IMR-90 (cell line): Measurements from ENCODE around the gene DEK. TPM values are rescaled to one million over a fixed set of nuclear protein-coding genes. Genes with fewer than 3 reads are reported as not detected.
A peak's percentile ranks its signal among the peaks of the same experiment; 100 is the strongest.

Source experiments
- ATAC-seq: fragments of 200-7000 bp; cut with Tn5 transposase; 2 replicates; pipeline ENCODE4 v1.9.1; 2020; ENCODE audit warnings: low read depth, mild to moderate bottlenecking, moderate library complexity
- BruUV-seq: library from RNA; stranded (reverse); fragments of 400-500 nt; replicated peaks from 2 replicates; lab custom pipeline; 2021; lab: Mats Ljungman, UMichigan
- CTCF ChIA-PET: fragments of 300-600 bp; formaldehyde crosslinking; extraction: SDS; loops from one replicate; lab custom pipeline; 2021; ENCODE audit warnings: antibody characterized with exemption; lab: Yijun Ruan, JAX
- POLR2A ChIA-PET: fragments of 300-600 bp; sonication (Branson Sonifier 250); formaldehyde crosslinking; loops from one replicate; lab custom pipeline; 2022; ENCODE audit warnings: antibody characterized with exemption; ENCODE audit not compliant: unreplicated experiment; lab: Charles Lee
- DNase-seq: peaks from one replicate; pipeline ENCODE4 v3.0.0; 2013
- H2AFZ ChIP-seq: replicated peaks from 2 replicates; pipeline ENCODE3; 2013; ENCODE audit warnings: low read length, mild to moderate bottlenecking; ENCODE audit not compliant: poor library complexity
- H2AK5ac ChIP-seq: 2 replicates; pipeline ENCODE4 v1.6.1; 2013; ENCODE audit warnings: low read depth, low read length, inconsistent platforms
- H2AK9ac ChIP-seq: replicated peaks from 2 replicates; pipeline ENCODE3; 2013; ENCODE audit warnings: mild to moderate bottlenecking, low read depth, low read length, moderate library complexity; ENCODE audit not compliant: poor library complexity
- H2BK120ac ChIP-seq: 2 replicates; pipeline ENCODE4 v1.6.1; 2013; ENCODE audit warnings: low read depth, low read length, inconsistent platforms
- H2BK15ac ChIP-seq: 3 replicates; pipeline ENCODE4 v1.6.1; 2013; ENCODE audit warnings: low read depth, low read length, inconsistent platforms
- H2BK20ac ChIP-seq: 2 replicates; pipeline ENCODE4 v1.6.1; 2013; ENCODE audit warnings: low read depth, mild to moderate bottlenecking, inconsistent platforms, low read length, moderate library complexity
- H2BK5ac ChIP-seq: 2 replicates; pipeline ENCODE4 v1.6.1; 2013; ENCODE audit warnings: mild to moderate bottlenecking, low read depth, low read length, inconsistent platforms; ENCODE audit not compliant: poor library complexity, severe bottlenecking
- H3K14ac ChIP-seq: replicated peaks from 2 replicates; pipeline ENCODE4 v1.6.1; 2013; ENCODE audit warnings: low read depth, low read length, inconsistent platforms
- H3K18ac ChIP-seq: 2 replicates; pipeline ENCODE4 v1.6.1; 2013; ENCODE audit warnings: low read depth, low read length, control low read depth
- H3K23ac ChIP-seq: 2 replicates; pipeline ENCODE4 v1.6.1; 2013; ENCODE audit warnings: low read depth, low read length, inconsistent platforms
- H3K27ac ChIP-seq: 2 replicates; pipeline ENCODE4 v1.5.1; 2013; ENCODE audit warnings: mild to moderate bottlenecking, control low read depth, low read length; ENCODE audit not compliant: insufficient read depth
- H3K27me3 ChIP-seq: 2 replicates; pipeline ENCODE4 v1.6.1; 2013; ENCODE audit warnings: low read length; ENCODE audit not compliant: control insufficient read depth, insufficient read depth
- H3K36me3 ChIP-seq: 2 replicates; pipeline ENCODE4 v1.6.1; 2013; ENCODE audit warnings: low read length, mixed read lengths; ENCODE audit not compliant: control insufficient read depth, insufficient read depth
- H3K4ac ChIP-seq: 2 replicates; pipeline ENCODE4 v1.6.1; 2013; ENCODE audit warnings: low read depth, low read length, inconsistent platforms
- H3K4me1 ChIP-seq: 2 replicates; pipeline ENCODE4 v1.6.1; 2013; ENCODE audit warnings: low read length, mixed read lengths; ENCODE audit not compliant: control insufficient read depth, insufficient read depth
- H3K4me2 ChIP-seq: 2 replicates; pipeline ENCODE4 v1.6.1; 2013; ENCODE audit warnings: low read depth, mild to moderate bottlenecking, control low read depth, low read length, moderate library complexity
- H3K4me3 ChIP-seq: 2 replicates; pipeline ENCODE4 v1.5.1; 2013; ENCODE audit warnings: low read depth, mild to moderate bottlenecking, control low read depth, low read length, moderate library complexity; ENCODE audit not compliant: insufficient read depth
- H3K56ac ChIP-seq: 2 replicates; pipeline ENCODE4 v1.6.1; 2013; ENCODE audit warnings: low read length, inconsistent platforms; ENCODE audit not compliant: insufficient read depth; ENCODE audit errors: extremely low read depth
- H3K79me1 ChIP-seq, 2 experiments: 2 replicates each; pipeline ENCODE4 v1.6.1; 2013; ENCODE audit warnings: low read length in 2 of 2, inconsistent platforms in 1 of 2, low read depth in 1 of 2
- H3K9ac ChIP-seq: 2 replicates; pipeline ENCODE4 v1.6.1; 2013; ENCODE audit warnings: low read depth, low read length, control low read depth
- H3K9me1 ChIP-seq: 2 replicates; pipeline ENCODE4 v1.6.1; 2013; ENCODE audit warnings: low read length, inconsistent platforms; ENCODE audit not compliant: insufficient read depth
- H3K9me3 ChIP-seq: 2 replicates; pipeline ENCODE4 v1.6.1; 2013; ENCODE audit warnings: low read length; ENCODE audit not compliant: control insufficient read depth, insufficient read depth
- H4K20me1 ChIP-seq: 2 replicates; pipeline ENCODE4 v1.6.1; 2013; ENCODE audit warnings: low read length, inconsistent platforms; ENCODE audit not compliant: insufficient read depth
- H4K5ac ChIP-seq: 2 replicates; pipeline ENCODE4 v1.6.1; 2013; ENCODE audit warnings: mild to moderate bottlenecking, low read depth, low read length, control low read depth
- H4K8ac ChIP-seq, 2 experiments: 2 replicates each; pipeline ENCODE4 v1.6.1; 2013; ENCODE audit warnings: low read depth in 2 of 2, low read length in 2 of 2, control low read depth in 1 of 2, inconsistent platforms in 1 of 2
- H4K91ac ChIP-seq: 2 replicates; pipeline ENCODE4 v1.6.1; 2013; ENCODE audit warnings: low read depth, low read length, inconsistent platforms; ENCODE audit not compliant: insufficient read depth
- MXI1 ChIP-seq: IDR thresholded peaks from 2 replicates; pipeline ENCODE4 v1.6.1; 2012; ENCODE audit warnings: low read depth, mild to moderate bottlenecking, low read length, moderate library complexity, borderline replicate concordance
- NFE2L2 ChIP-seq: fragments of 150-350 bp; IDR thresholded peaks from 2 replicates; pipeline ENCODE4 v1.6.1; 2016; ENCODE audit warnings: low read depth, mild to moderate bottlenecking, low read length
- POLR2A ChIP-seq: IDR thresholded peaks from 2 replicates; pipeline ENCODE4 v1.6.1; 2012; ENCODE audit warnings: mild to moderate bottlenecking, low read depth, low read length
- RAD21 ChIP-seq: IDR thresholded peaks from 2 replicates; pipeline ENCODE4 v1.6.1; 2012; ENCODE audit warnings: low read length, improper control_type of control experiment
- USF2 ChIP-seq: fragments of 150-350 bp; IDR thresholded peaks from 2 replicates; pipeline ENCODE4 v1.6.1; 2017; ENCODE audit warnings: mild to moderate bottlenecking, antibody characterized with exemption, low read length, low read depth
- WGBS, 2 experiments: methylation state at CpG; one replicate each; pipeline versions ENCODE4 v1.1.5 to v1.1.7; 2013; ENCODE audit warnings: missing lambda C conversion rate in 2 of 2; ENCODE audit not compliant: insufficient read length in 1 of 2; ENCODE audit errors: extremely low coverage in 2 of 2; 5-methylcytosine and 5-hydroxymethylcytosine counted together
- dilution Hi-C: fragments of 300-500 bp; cut with HindIII; formaldehyde crosslinking; loops from one replicate; pipeline ENCODE4 v1.14.3; 2018; ENCODE audit warnings: low sequenced_read_pairs; ENCODE audit not compliant: unreplicated experiment
- in situ Hi-C: fragments of 300-500 bp; cut with MboI; formaldehyde crosslinking; loops from 3 replicates; pipeline ENCODE4 v1.14.3; 2019; ENCODE audit warnings: low sequenced_read_pairs, inconsistent platforms, mixed read lengths
- intact Hi-C: fragments of 100-400 bp; cut with micrococcal nuclease; formaldehyde crosslinking; loops from 2 replicates; pipeline ENCODE4 v1.10.0; 2022
- polyA plus RNA-seq, 3 experiments: library from polyadenylated mRNA; depleted of rRNA; stranded (reverse); fragments of >200 nt; gene quantifications; 2 replicates each; pipeline ENCODE4 v1.2.3, GENCODE V29; 2012; ENCODE audit warnings: low replicate concordance in 1 of 3
- total RNA-seq: library from RNA; depleted of rRNA; stranded (reverse); fragments of >200 nt; gene quantifications from 2 replicates; pipeline ENCODE4 v1.2.3, GENCODE V29; 2012

Gene DEK
- total and polyA plus RNA-seq, 2 of the 4 experiments (the other 2 are of a cell fraction) = 33.5 to 37.1 TPM

GRCh38 chr6:18241208-18242038, 22.9 kb downstream of the DEK start:
- no peaks in the 10 kb centered on the region for H3K9me3 ChIP-seq
- no peak for ATAC-seq
- no peak overlapping the region for H2BK20ac ChIP-seq
- no peak overlapping the region for H2AK5ac ChIP-seq
- no peak overlapping the region for H3K56ac ChIP-seq
- H3K4me1 ChIP-seq = peaks cover 5% of the 10 kb centered on the region
- H3K27me3 ChIP-seq = no peaks in the 10 kb centered on the region
- peak overlapping the region; percentile 72; the same call in 1 of the 2 replicates for H3K4ac ChIP-seq
- H3K18ac ChIP-seq = no peak overlapping the region
- no peak overlapping the region for H2AFZ ChIP-seq
- no peak overlapping the region; the same call in 1 of the 2 replicates for H4K91ac ChIP-seq
- WGBS, 2 experiments = no CpG with 5 or more reads among the region's 1 CpG
- dilution Hi-C loops (no loop called here), in situ Hi-C loops (no loop called here), intact Hi-C loops (loop anchor here (10.0 kb wide), 1 partner anchor 387 kb away; no protein-coding TSS in a partner anchor)
- H3K27ac ChIP-seq = no peak overlapping the region
- no peaks in the 10 kb centered on the region; the same call in 1 of the 2 replicates for H4K20me1 ChIP-seq
- H2BK5ac ChIP-seq = no peak overlapping the region
- H2BK15ac ChIP-seq = no peak overlapping the region
- no peak overlapping the region for H3K4me3 ChIP-seq
- H4K8ac ChIP-seq = peak overlapping the region in 1 of 2 experiments; percentile 61; a peak in 2 of 4 replicates
- no peak overlapping the region for H2BK120ac ChIP-seq
- TF ChIP-seq POLR2A (no peak), MXI1 (no peak), RAD21 (no peak), USF2 (no peak), NFE2L2 (no peak)
- BruUV-seq = no TSS peak
- ChIA-PET CTCF (interaction anchor here (1.5 kb wide), 1 partner anchor 27 kb away, joined by 3 read pairs; no protein-coding TSS in a partner anchor), POLR2A (no interaction called here)
- no peak overlapping the region for H3K9ac ChIP-seq
- H3K4me2 ChIP-seq = no peak overlapping the region
- no peak overlapping the region for H3K23ac ChIP-seq
- H4K5ac ChIP-seq = no peak overlapping the region
- 0 out of 2 replicates have a peak, but pooled peaks cover 3% of the 10 kb centered on the region for H3K9me1 ChIP-seq
- peak; percentile 38 for DNase-seq
- H3K36me3 ChIP-seq = peaks cover 32% of the 10 kb centered on the region
- no peak overlapping the region for H3K14ac ChIP-seq
- H3K79me1 ChIP-seq = peaks cover 20 to 58% of the 10 kb centered on the region in 2 experiments
- no peak overlapping the region for H2AK9ac ChIP-seq
